22Rv1 (cell line): Measurements from ENCODE around the gene CTNNBIP1.

Source experiments
- H3K27ac ChIP-seq: fragments of 450-650 bp; 2 replicates; pipeline ENCODE4 v1.5.1; 2017
- ZFX ChIP-seq: fragments of 450-650 bp; IDR thresholded peaks from 2 replicates; pipeline ENCODE4 v1.6.1; 2017; ENCODE audit warnings: antibody characterized with exemption, borderline replicate concordance
- TF ChIP-seq, protein P1 (sequence below): fragments of 450-650 bp; IDR thresholded peaks from 2 replicates; pipeline ENCODE4 v1.5.1; 2017; ENCODE audit warnings: mild to moderate bottlenecking

Gene CTNNBIP1

GRCh38 chr1:9826087-9826486, 84.0 kb downstream of the CTNNBIP1 start:
- no peak for TF ChIP-seq ZFX
- TF ChIP-seq, protein P1, sequence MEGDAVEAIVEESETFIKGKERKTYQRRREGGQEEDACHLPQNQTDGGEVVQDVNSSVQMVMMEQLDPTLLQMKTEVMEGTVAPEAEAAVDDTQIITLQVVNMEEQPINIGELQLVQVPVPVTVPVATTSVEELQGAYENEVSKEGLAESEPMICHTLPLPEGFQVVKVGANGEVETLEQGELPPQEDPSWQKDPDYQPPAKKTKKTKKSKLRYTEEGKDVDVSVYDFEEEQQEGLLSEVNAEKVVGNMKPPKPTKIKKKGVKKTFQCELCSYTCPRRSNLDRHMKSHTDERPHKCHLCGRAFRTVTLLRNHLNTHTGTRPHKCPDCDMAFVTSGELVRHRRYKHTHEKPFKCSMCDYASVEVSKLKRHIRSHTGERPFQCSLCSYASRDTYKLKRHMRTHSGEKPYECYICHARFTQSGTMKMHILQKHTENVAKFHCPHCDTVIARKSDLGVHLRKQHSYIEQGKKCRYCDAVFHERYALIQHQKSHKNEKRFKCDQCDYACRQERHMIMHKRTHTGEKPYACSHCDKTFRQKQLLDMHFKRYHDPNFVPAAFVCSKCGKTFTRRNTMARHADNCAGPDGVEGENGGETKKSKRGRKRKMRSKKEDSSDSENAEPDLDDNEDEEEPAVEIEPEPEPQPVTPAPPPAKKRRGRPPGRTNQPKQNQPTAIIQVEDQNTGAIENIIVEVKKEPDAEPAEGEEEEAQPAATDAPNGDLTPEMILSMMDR = no peak
- H3K27ac ChIP-seq = peak overlapping the region; percentile 94

DNA sequence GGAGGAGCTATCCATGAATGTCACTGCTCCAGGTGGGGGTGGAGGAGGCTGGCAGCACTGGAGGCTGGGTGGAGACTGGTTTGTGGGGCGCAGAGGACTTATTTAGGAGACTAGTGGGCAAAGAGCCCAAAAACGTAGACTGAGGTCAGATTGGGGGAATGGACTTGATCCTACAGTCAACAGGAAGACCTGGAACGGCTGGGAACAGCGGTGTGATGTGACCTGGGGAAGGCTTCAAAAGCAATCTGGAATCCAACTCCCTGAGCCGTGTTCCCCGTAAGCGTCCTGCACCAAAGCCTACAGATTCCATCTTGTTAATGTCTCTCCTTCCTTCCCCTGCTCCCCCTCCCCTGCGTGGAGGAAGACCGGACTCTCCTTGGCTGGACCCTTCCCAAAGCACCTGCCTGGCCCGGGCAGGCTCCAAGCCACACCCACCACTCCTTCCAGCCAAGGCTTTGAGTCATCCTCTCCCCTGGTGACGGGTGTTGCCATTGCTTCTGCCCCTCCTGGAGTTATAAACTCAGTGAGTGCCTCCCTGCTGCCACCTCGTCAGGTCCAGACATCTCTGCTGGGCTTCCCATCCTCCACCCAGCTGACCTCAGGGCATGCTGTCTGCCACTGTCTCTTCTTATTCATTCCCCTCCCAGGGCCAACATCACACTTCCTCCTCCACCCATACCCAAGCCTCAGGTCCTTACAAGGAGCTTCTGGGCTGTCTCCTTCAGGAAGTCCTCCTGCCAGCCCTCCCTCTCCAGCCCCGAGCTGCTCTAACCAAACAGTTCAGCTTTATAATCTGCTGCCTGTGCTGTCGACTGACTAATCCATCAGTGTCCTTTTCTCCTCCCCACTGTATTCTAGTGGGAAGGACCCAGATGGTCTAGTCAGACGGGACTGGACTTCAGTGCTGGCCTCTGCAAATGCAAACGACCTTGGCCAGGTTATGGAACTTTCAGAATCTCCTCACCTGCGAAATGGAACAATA, 84.7 kb downstream of the CTNNBIP1 start:
- no peak for TF ChIP-seq ZFX
- TF ChIP-seq, protein P1 = no peak
- H3K27ac ChIP-seq = peak overlapping the region; percentile 94

- peak overlapping the region; percentile 94 for H3K27ac ChIP-seq
- TF ChIP-seq, protein P1 = no peak
- no peak for TF ChIP-seq ZFX
Measured at GRCh38 chr1:9824702-9825089, 85.4 kb downstream of the CTNNBIP1 start.

- H3K27ac ChIP-seq = peak within 1 kb of the TSS; percentile 94
- TF ChIP-seq ZFX = no peak
- TF ChIP-seq, protein P1 = no peak
Measured at GRCh38 chr1:9823943-9824701, 85.9 kb downstream of the CTNNBIP1 start, which contains the start of gene CLSTN1. TSS of gene CLSTN1 (minus strand) at chr1:9823965. CDS start at chr1:9823733, 232 bp downstream.

DNA sequence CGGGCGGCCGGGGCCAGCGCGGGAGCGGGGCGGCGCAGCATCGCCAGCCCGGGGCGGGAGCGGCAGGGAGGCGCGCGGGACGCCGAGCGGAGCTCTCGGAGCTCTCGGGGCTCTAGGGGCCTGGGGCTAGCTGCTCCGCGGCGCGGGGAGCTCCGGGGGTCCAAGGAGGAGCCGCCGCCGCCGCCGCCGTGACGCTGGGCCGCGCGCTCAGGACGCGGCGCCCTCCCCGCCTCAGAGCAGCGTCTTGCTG, 86.5 kb downstream of the CTNNBIP1 start:
- peak overlapping the region; percentile 94 for H3K27ac ChIP-seq
- TF ChIP-seq, protein P1 = no peak
- TF ChIP-seq ZFX = no peak

DNA sequence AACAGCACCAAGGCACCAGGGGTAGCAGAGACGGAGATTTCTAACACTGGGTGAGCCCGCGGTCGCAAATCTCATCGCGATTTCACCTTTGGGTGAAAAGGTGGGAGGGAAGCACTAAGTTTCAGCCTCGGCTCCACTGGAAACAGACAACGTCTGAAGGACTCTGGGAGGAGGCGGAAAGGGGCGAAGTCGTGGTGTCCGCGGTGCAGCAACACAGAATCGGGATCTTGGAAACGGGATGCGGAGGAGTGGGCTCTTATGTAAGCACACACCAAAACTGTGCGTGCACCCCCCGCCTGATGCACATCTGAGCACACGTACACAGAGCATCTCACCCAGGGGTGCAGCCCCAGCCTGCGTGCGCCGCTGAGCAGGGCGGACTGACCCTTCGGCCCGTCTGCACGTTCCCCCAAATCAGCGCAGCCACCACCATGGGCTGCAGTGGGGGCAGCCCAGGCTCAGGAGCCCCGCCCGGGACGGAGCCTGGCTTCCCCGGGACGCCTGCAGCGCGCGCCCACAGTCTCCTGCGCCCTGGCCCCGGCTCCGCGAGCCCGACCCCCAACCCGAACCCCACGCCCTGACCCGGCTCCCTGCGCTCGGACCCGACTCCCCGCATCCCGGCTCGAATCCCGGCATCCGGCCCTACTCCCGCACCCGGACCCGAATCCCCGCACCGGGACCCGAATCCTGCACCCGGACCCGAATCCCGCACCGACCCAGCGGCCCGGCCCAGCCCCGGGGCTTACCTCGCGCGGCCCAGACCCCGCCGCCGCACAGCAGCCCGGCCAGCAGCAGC, 87.0 kb downstream of the CTNNBIP1 start:
- peak overlapping the region; percentile 94 for H3K27ac ChIP-seq
- no peak for TF ChIP-seq ZFX
- TF ChIP-seq, protein P1 = no peak
